Subcutaneous abdominal adipose tissue (tissue), 5 donors: ENCODE data around the gene ZNF628.
A peak's percentile ranks its signal among the peaks of the same experiment; 100 is the strongest.

ENCODE experiments used
- H3K27ac ChIP-seq: one replicate; pipeline ENCODE4 v1.7.0; 2013; ENCODE audit warnings: low read depth, mild to moderate bottlenecking, inconsistent platforms, low read length, moderate library complexity
- H3K27me3 ChIP-seq, 5 donors: one replicate each; pipeline ENCODE4 v1.7.0; 2013; ENCODE audit warnings: low read length in 5 of 5, inconsistent platforms in 1 of 5; ENCODE audit not compliant: control insufficient read depth in 5 of 5, insufficient read depth in 4 of 5
- H3K36me3 ChIP-seq, 5 donors: one replicate each; pipeline ENCODE4 v1.7.0; 2013; ENCODE audit warnings: low read length in 5 of 5; ENCODE audit not compliant: control insufficient read depth in 5 of 5, insufficient read depth in 5 of 5
- H3K4me1 ChIP-seq, 5 donors: one replicate each; pipeline ENCODE4 v1.7.0; 2013; ENCODE audit warnings: low read length in 5 of 5, mild to moderate bottlenecking in 3 of 5, moderate library complexity in 1 of 5; ENCODE audit not compliant: control insufficient read depth in 5 of 5, insufficient read depth in 5 of 5
- H3K4me3 ChIP-seq, 5 donors: one replicate each; pipeline ENCODE4 v1.7.0; 2013; ENCODE audit warnings: low read length in 5 of 5, low read depth in 1 of 5
- H3K9ac ChIP-seq, 5 donors: one replicate each; pipeline ENCODE4 v1.7.0; 2013; ENCODE audit warnings: low read length in 5 of 5, mild to moderate bottlenecking in 4 of 5, moderate library complexity in 3 of 5
- H3K9me3 ChIP-seq, 5 donors: one replicate each; pipeline ENCODE4 v1.7.0; 2013; ENCODE audit warnings: low read length in 5 of 5; ENCODE audit not compliant: control insufficient read depth in 5 of 5
- donor health status: healthy.
- donor health status: healthy.
- donor health status: healthy.
- donor health status: healthy.
- donor health status: healthy.

Gene ZNF628

DNA sequence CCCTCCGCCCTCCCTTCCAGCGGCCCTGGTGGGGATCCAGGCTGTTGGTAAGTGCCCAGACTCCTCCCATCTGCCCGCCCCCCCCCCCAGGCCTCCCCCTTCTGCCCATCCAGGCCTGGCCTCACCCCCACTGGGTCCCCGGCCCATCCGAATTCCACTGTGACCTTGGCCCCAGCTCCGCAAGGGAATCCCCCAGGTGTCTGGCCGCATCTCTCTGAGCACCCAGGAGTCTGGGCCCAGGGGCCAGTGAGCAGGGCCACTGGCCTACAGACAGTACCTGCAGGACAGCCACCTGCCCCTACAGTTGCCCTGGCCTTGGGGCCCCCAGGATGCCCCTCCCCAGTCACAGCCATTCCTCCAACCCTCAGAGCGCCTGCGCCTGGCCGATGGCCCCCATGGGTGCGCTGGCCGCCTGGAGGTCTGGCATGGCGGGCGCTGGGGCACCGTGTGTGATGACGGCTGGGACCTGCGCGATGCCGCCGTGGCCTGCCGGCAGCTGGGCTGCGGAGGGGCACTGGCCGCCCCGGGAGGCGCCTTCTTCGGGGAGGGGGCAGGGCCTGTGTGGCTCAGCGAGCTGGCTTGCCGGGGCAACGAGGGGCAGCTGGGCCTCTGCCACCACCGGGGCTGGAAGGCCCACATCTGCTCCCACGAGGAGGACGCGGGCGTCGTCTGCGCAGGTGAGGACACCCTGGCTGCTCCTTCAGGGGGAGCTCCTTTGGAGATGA lies 12.7 kb downstream of the ZNF628 start:
- H3K9me3 ChIP-seq = no peaks in the 10 kb centered on the region
- peak overlapping the region in 1 of 5 donors; percentile 17 for H3K9ac ChIP-seq
- no peak overlapping the region for H3K4me3 ChIP-seq
- H3K27ac ChIP-seq = no peak overlapping the region
- H3K4me1 ChIP-seq = peaks cover 5 to 73% (median 55%) of the 10 kb centered on the region in 5 donors
- H3K36me3 ChIP-seq = no peaks in the 10 kb centered on the region
- peaks cover 8 to 53% (median 46%) of the 10 kb centered on the region in 5 donors for H3K27me3 ChIP-seq

DNA sequence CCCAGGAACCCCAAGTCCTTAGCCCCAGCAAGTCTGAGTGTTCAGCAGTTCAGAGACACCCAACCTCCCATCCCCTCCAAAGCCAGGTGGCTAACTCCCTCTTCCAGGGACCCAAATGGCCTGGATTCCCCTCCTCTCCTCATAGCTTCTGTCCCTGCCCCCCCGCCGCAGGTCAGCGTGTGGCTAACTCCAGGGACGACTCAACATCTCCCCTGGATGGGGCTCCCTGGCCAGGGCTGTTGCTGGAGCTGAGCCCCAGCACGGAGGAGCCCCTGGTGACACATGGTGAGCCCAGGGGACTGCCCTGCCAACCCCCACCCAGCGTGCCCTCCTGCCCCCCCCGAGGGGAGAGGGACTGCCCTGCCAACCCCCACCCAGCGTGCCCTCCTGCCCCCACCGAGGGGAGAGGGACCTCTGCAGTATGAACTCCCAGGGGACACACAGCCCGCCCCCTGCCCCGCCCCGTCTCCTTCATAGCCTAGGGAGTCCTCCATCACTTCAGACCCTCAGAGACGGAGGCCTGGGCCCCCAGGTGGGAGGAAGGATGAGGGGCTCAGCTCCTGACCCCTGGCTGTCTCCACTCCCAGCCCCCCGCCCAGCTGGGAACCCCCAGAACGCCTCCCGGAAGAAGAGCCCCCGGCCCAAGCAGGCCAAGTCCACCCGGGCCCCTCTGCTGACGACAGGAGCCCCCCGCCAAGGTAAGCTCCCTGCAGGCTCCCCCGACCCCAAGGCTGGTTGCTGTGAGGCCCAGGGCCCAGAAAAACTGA lies 13.5 kb downstream of the ZNF628 start:
- Histone ChIP-seq H3K4me1 (peaks cover 6 to 73% (median 53%) of the 10 kb centered on the region in 5 donors), H3K36me3 (no peaks in the 10 kb centered on the region), H3K9ac (peak overlapping the region in 1 of 5 donors; percentile 17), H3K27me3 (peaks cover 12 to 61% (median 46%) of the 10 kb centered on the region in 5 donors), H3K4me3 (no peak overlapping the region), H3K27ac (no peak overlapping the region), H3K9me3 (no peaks in the 10 kb centered on the region)

DNA sequence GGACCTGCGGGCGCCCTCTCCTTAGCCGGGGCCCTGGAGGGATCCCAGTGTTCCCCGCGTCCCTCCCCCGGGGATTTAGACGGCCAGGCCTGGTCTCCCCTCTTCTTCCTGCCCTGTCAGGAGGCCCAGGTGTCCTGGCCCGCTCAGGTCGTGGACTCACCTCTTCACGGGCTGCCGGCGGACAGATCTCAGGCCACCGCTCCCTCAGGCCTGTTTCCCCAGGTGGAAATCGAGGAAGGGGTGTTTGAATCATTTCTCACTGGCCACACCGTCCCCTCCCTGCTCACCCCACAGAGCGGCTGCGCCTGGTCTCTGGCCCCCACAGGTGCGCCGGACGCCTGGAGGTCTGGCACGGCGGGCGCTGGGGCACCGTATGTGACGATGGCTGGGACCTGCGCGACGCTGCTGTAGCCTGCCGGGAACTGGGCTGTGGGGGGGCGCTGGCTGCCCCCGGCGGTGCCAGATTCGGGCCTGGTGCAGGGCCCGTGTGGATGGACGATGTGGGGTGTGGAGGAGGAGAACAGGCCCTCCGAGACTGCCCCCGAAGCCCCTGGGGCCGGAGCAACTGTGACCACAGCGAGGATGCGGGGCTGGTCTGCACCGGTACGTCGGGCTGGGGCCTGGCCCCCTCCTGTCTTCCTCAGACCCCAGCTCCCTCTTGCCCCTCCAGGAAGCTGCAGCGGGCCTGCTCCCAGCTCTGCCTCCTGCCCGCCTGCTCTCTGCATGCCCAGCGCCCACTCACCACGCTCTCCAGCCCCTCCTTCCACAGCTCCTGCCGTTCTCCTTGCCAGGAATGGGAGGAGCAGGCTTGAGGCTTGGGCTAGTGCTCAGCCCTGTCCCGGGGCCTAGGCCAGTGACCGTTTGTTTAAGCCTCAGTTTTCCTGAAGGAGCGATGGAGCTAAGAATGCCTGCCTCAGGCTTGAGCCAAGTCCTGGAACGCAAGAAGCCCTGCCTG lies 14.3 kb downstream of the ZNF628 start:
- Histone ChIP-seq H3K27ac (no peak overlapping the region), H3K4me3 (no peak overlapping the region), H3K27me3 (peaks cover 12 to 54% (median 44%) of the 10 kb centered on the region in 5 donors), H3K36me3 (no peaks in the 10 kb centered on the region), H3K9me3 (no peaks in the 10 kb centered on the region), H3K9ac (no peak overlapping the region), H3K4me1 (peaks cover 6 to 66% (median 45%) of the 10 kb centered on the region in 5 donors)

DNA sequence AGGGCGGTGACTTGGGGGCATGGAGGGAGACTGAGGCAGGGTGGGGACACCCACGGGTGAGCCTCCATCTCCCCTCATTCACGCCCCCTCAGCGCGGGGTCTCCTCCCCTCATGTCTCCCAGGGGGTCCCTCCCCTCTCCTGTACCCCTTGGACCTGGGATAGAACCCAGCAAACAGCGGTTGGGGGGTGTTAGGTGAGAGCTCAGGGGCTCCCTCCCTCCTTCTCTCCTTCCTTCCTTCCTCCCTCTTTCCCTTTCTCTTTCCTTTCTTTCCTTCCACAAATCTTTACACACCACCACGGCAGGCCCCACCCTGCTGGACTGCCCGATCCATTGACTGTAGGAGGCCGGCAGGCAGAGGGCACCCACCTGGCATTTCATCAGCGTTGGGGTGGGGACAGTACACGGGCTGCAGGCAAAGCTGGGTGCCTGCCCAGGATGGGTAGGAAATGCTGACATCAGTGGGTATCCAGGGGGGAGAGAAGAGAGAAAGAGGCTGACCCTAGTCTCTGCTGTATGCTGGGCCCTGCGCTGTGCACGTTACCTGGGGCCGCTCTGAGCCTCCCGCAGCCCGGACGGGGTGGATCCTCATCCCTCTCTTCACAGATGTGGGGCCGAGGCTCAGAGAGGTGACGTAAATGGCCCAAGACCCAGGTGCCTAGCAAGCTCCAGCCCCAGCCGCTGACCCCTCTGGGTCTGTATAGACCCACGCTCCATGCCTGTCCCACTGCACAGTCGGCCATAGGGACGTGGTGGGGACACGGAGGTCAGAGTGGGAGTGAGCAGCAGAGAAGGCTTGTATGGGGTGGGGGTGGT lies 15.3 kb downstream of the ZNF628 start:
- H3K36me3 ChIP-seq = no peaks in the 10 kb centered on the region
- peaks cover 6 to 56% (median 35%) of the 10 kb centered on the region in 5 donors for H3K4me1 ChIP-seq
- H3K9me3 ChIP-seq = no peaks in the 10 kb centered on the region
- H3K27me3 ChIP-seq = peaks cover 12 to 48% (median 40%) of the 10 kb centered on the region in 5 donors
- no peak overlapping the region for H3K27ac ChIP-seq
- no peak overlapping the region for H3K4me3 ChIP-seq
- no peak overlapping the region for H3K9ac ChIP-seq

DNA sequence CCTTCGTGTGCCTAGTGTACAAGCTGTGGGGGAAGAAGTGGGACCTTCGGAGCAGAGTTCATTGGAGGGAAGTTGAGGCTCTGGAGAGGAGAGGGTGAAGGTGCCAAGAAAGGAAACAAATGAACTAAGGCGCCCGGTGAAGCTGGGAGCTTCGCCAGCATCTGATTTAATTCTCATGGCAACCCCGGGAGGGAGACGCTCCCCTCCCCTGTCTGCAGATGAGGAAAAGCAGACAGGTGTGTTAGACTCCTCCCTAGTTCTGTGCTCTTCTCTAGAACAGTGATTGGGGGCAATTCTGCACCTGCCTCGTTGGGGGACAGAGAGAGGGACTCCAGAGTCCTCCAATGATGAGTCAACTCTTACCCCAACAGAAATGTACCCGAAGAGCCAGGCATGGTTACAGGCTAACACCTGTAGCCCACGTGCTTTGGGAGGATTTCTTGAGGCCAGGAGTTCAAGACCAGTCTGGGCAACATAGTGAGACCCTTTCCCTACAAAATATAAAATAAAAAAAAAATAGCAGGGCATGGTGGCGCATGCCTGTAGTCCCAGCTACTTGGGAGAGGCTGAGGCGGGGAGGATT lies 16.0 kb downstream of the ZNF628 start:
- Histone ChIP-seq H3K36me3 (no peaks in the 10 kb centered on the region), H3K27me3 (peaks cover 12 to 47% (median 34%) of the 10 kb centered on the region in 5 donors), H3K9ac (no peak overlapping the region), H3K9me3 (no peaks in the 10 kb centered on the region), H3K4me1 (peaks cover 2 to 49% (median 28%) of the 10 kb centered on the region in 5 donors), H3K27ac (no peak overlapping the region), H3K4me3 (no peak overlapping the region)

DNA sequence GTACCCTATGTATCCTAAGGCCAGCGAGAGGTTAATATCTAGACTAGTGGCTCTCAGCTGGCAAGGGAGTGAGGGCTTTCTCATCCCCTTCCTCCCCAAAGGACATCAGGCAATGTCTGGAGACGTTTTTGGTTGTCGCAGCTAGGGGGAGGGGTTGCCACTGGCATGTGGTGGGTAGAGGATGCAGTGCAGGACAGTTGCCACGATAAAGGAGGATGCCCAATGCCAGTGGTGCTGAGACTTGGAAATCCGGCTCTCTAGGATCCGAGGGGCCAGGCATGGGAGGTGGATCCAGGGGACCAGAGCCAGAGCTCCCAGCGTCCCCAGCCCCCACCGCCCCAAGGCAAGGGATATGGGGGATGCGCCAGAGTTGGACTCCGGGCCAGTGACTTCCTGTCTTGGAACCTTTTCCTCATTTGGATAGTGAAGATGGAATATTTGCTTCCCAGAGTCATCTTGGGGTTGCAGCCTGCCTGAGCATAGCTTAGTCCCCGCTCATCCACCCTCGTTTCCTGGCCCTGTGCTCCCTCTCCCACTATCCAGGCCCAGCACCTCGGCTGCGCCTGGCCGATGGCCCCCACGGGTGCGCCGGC lies 16.7 kb downstream of the ZNF628 start:
- Histone ChIP-seq H3K4me1 (peaks cover 2 to 43% (median 22%) of the 10 kb centered on the region in 5 donors), H3K36me3 (peaks cover 0 to 4% (median 0%) of the 10 kb centered on the region in 5 donors), H3K4me3 (peak overlapping the region in 4 of 5 donors; percentile 39 to 47 (median 42)), H3K27ac (peak overlapping the region; percentile 41), H3K9ac (peak overlapping the region in 1 of 5 donors; percentile 47), H3K27me3 (peaks cover 12 to 42% (median 29%) of the 10 kb centered on the region in 5 donors), H3K9me3 (no peaks in the 10 kb centered on the region)

DNA sequence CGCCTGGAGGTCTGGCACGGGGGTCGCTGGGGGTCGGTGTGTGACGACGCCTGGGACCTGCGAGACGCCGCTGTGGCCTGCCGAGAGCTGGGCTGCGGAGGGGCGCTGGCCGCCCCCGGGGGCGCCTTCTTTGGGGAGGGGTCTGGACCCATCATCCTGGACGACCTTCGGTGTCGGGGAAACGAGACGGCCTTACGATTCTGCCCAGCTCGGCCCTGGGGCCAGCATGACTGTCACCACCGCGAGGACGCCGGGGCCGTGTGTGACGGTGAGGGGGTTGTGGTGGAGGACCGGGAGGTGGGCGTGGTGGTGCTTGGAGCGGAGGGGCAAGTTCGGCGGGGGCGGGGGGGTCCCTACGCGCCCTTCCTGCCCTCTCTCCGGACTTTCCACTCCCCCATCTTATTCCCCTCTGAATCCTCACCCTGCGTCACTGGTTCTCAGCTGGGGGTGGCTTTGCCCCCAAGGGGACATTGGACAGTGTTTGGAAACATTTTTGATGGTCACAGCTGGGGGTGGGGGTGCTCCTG lies 17.3 kb downstream of the ZNF628 start:
- Histone ChIP-seq H3K4me1 (peaks cover 2 to 38% (median 22%) of the 10 kb centered on the region in 5 donors), H3K27me3 (peaks cover 12 to 42% (median 27%) of the 10 kb centered on the region in 5 donors), H3K4me3 (peak overlapping the region; percentile 25 to 63 (median 57)), H3K9me3 (no peaks in the 10 kb centered on the region), H3K36me3 (peaks cover 0 to 5% (median 0%) of the 10 kb centered on the region in 5 donors), H3K9ac (peak overlapping the region in 1 of 5 donors; percentile 47), H3K27ac (peak overlapping the region; percentile 41)

DNA sequence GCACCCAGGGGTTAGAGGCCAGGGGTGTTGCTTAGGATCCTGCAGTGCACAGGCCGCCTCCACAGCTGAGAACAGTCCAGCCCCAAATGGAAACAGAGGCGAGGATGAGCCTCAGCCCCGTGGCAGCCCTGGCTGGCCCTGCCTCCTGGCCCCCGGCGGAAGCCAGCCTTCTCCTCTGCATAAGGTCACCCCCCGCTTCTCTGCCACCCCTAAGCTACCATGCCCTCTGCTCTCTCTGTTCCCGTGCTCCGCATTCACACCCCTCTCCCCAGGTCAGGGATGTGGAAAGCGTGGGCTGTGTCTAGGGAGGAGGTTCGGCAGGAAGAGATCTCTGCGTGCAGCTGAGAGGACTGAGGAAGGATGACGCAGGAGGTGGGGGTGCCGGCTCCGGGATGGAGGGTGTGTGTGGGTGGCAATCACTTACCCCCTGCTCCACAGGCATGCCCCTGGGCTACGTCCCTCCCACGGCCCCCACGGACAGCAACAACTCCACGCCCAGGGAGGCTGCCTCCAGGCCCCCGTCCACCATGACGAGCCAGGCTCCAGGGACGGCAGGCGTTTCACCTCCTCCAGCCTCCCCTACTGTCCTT lies 17.9 kb downstream of the ZNF628 start:
- Histone ChIP-seq H3K4me3 (peak overlapping the region; percentile 25 to 63 (median 57)), H3K9me3 (no peaks in the 10 kb centered on the region), H3K27me3 (peaks cover 12 to 41% (median 27%) of the 10 kb centered on the region in 5 donors), H3K4me1 (peaks cover 2 to 35% (median 22%) of the 10 kb centered on the region in 5 donors), H3K36me3 (peaks cover 0 to 11% (median 0%) of the 10 kb centered on the region in 5 donors), H3K9ac (peak overlapping the region in 4 of 5 donors; percentile 1 to 55 (median 24)), H3K27ac (peak overlapping the region; percentile 23)
